ENCODE results near the gene SEMA7A.
A peak's percentile ranks its signal among the peaks of the same experiment; 100 is the strongest.

The SEMA7A gene

GRCh38 chr15:74395319-74396145, 38.2 kb downstream of the SEMA7A start:
- no peaks in the 10 kb centered on the region for H3K36me3 ChIP-seq (ENCODE audit: control insufficient read depth in 4 of 4, insufficient read depth in 4 of 4, low read length in 3 of 4)
- ChIA-PET POLR2A (no interaction called here), CTCF (interaction anchor here (1.2 to 7.7 kb wide), 8 partner anchors 8 to 43 kb away, joined by 3 to 75 read pairs (median 5); no protein-coding TSS in a partner anchor)
- WGBS (ENCODE audit: insufficient coverage): 95% methylated on average over 14 of the region's 17 CpGs
- no peak overlapping the region for H3K4me3 ChIP-seq (ENCODE audit: control insufficient read depth in 1 of 7, extremely low read depth in 1 of 7, insufficient read depth in 4 of 7, low read depth in 2 of 7, low read length in 6 of 7)
- no peak for DNase-seq
- H3K4me1 ChIP-seq (ENCODE audit: control extremely low read depth in 1 of 4, control insufficient read depth in 4 of 4, insufficient read depth in 4 of 4, low read length in 3 of 4): peaks cover 6 to 81% (median 74%) of the 10 kb centered on the region in 4 experiments
- no peak overlapping the region for H3K27ac ChIP-seq (ENCODE audit: insufficient read depth in 1 of 2, low read depth in 1 of 2, low read length in 2 of 2, poor library complexity in 1 of 2, severe bottlenecking in 2 of 2)
- no peaks in the 10 kb centered on the region for H3K9me3 ChIP-seq (ENCODE audit: control extremely low read depth in 1 of 5, control insufficient read depth in 4 of 5, insufficient read depth in 2 of 5, low read depth in 1 of 5, low read length in 4 of 5)
- no peaks in the 10 kb centered on the region for H3K27me3 ChIP-seq (replicated peaks in 2 of 5; ENCODE audit: control insufficient read depth in 4 of 5, insufficient read depth in 5 of 5, low read length in 4 of 5)

GRCh38 chr15:74394090-74394846, 39.5 kb downstream of the SEMA7A start:
- Histone ChIP-seq H3K27ac (ENCODE audit: insufficient read depth in 1 of 2, low read depth in 1 of 2, low read length in 2 of 2, poor library complexity in 1 of 2, severe bottlenecking in 2 of 2) (no peak overlapping the region), H3K9me3 (ENCODE audit: control extremely low read depth in 1 of 5, control insufficient read depth in 4 of 5, insufficient read depth in 2 of 5, low read depth in 1 of 5, low read length in 4 of 5) (no peaks in the 10 kb centered on the region), H3K27me3 (replicated peaks in 2 of 5; ENCODE audit: control insufficient read depth in 4 of 5, insufficient read depth in 5 of 5, low read length in 4 of 5) (no peaks in the 10 kb centered on the region), H3K4me1 (ENCODE audit: control extremely low read depth in 1 of 4, control insufficient read depth in 4 of 4, insufficient read depth in 4 of 4, low read length in 3 of 4) (peaks cover under 1 to 81% (median 74%) of the 10 kb centered on the region in 4 experiments), H3K4me3 (ENCODE audit: control insufficient read depth in 1 of 7, extremely low read depth in 1 of 7, insufficient read depth in 4 of 7, low read depth in 2 of 7, low read length in 6 of 7) (no peak overlapping the region), H3K36me3 (ENCODE audit: control insufficient read depth in 4 of 4, insufficient read depth in 4 of 4, low read length in 3 of 4) (no peaks in the 10 kb centered on the region)
- ChIA-PET POLR2A (interaction anchor here (0.6 kb wide), 1 partner anchor 38 kb away, joined by 5 read pairs; no protein-coding TSS in a partner anchor), CTCF (interaction anchor here (0.6 to 7.7 kb wide), 7 partner anchors 9 to 47 kb away, joined by 3 to 75 read pairs (median 4); no protein-coding TSS in a partner anchor)
- WGBS (ENCODE audit: insufficient coverage): 93% methylated on average over 11 of the region's 11 CpGs
- no peak for DNase-seq

GRCh38 chr15:74393423-74393822, 40.3 kb downstream of the SEMA7A start:
- Histone ChIP-seq H3K4me1 (ENCODE audit: control extremely low read depth in 1 of 4, control insufficient read depth in 4 of 4, insufficient read depth in 4 of 4, low read length in 3 of 4) (peaks cover 0 to 84% (median 76%) of the 10 kb centered on the region in 4 experiments), H3K27ac (ENCODE audit: insufficient read depth in 1 of 2, low read depth in 1 of 2, low read length in 2 of 2, poor library complexity in 1 of 2, severe bottlenecking in 2 of 2) (no peak overlapping the region), H3K36me3 (ENCODE audit: control insufficient read depth in 4 of 4, insufficient read depth in 4 of 4, low read length in 3 of 4) (no peaks in the 10 kb centered on the region), H3K27me3 (replicated peaks in 2 of 5; ENCODE audit: control insufficient read depth in 4 of 5, insufficient read depth in 5 of 5, low read length in 4 of 5) (no peaks in the 10 kb centered on the region), H3K4me3 (ENCODE audit: control insufficient read depth in 1 of 7, extremely low read depth in 1 of 7, insufficient read depth in 4 of 7, low read depth in 2 of 7, low read length in 6 of 7) (no peak overlapping the region), H3K9me3 (ENCODE audit: control extremely low read depth in 1 of 5, control insufficient read depth in 4 of 5, insufficient read depth in 2 of 5, low read depth in 1 of 5, low read length in 4 of 5) (no peaks in the 10 kb centered on the region)
- WGBS (ENCODE audit: insufficient coverage): 94% methylated on average over 11 of the region's 13 CpGs
- ChIA-PET CTCF (interaction anchor here (1.0 to 7.7 kb wide), 7 partner anchors 10 to 48 kb away, joined by 3 to 75 read pairs (median 4); no protein-coding TSS in a partner anchor), POLR2A (no interaction called here)
- no peak for DNase-seq

- CTCF ChIA-PET: interaction anchor here (1.0 to 7.7 kb wide), 6 partner anchors 9 to 49 kb away, joined by 3 to 75 read pairs (median 4); no protein-coding TSS in a partner anchor
- no peak overlapping the region for H3K4me3 ChIP-seq (ENCODE audit: control insufficient read depth in 1 of 7, extremely low read depth in 1 of 7, insufficient read depth in 4 of 7, low read depth in 2 of 7, low read length in 6 of 7)
- no peaks in the 10 kb centered on the region for H3K9me3 ChIP-seq (ENCODE audit: control extremely low read depth in 1 of 5, control insufficient read depth in 4 of 5, insufficient read depth in 2 of 5, low read depth in 1 of 5, low read length in 4 of 5)
- POLR2A ChIA-PET: no interaction called here
- H3K27ac ChIP-seq (ENCODE audit: insufficient read depth in 1 of 2, low read depth in 1 of 2, low read length in 2 of 2, poor library complexity in 1 of 2, severe bottlenecking in 2 of 2): peak overlapping the region in 1 of 2 experiments; percentile 23
- DNase-seq: no peak
- WGBS (ENCODE audit: insufficient coverage): 91% methylated on average over 7 of the region's 7 CpGs
- peaks cover 0 to 84% (median 77%) of the 10 kb centered on the region in 4 experiments for H3K4me1 ChIP-seq (ENCODE audit: control extremely low read depth in 1 of 4, control insufficient read depth in 4 of 4, insufficient read depth in 4 of 4, low read length in 3 of 4)
- no peaks in the 10 kb centered on the region for H3K27me3 ChIP-seq (replicated peaks in 2 of 5; ENCODE audit: control insufficient read depth in 4 of 5, insufficient read depth in 5 of 5, low read length in 4 of 5)
- H3K36me3 ChIP-seq (ENCODE audit: control insufficient read depth in 4 of 4, insufficient read depth in 4 of 4, low read length in 3 of 4): no peaks in the 10 kb centered on the region
Measured at GRCh38 chr15:74392902-74393301, 40.9 kb downstream of the SEMA7A start.

- no peaks in the 10 kb centered on the region for H3K36me3 ChIP-seq (ENCODE audit: control insufficient read depth in 4 of 4, insufficient read depth in 4 of 4, low read length in 3 of 4)
- DNase-seq: peak in 1 of 3 donors; percentile 17
- no peaks in the 10 kb centered on the region for H3K27me3 ChIP-seq (replicated peaks in 2 of 5; ENCODE audit: control insufficient read depth in 4 of 5, insufficient read depth in 5 of 5, low read length in 4 of 5)
- ChIA-PET POLR2A (interaction anchor here (1.2 kb wide), 1 partner anchor 13 kb away, joined by 3 read pairs; no protein-coding TSS in a partner anchor), CTCF (interaction anchor here (1.2 to 7.7 kb wide), 4 partner anchors 9 to 40 kb away, joined by 3 to 75 read pairs (median 4); no protein-coding TSS in a partner anchor)
- H3K9me3 ChIP-seq (ENCODE audit: control extremely low read depth in 1 of 5, control insufficient read depth in 4 of 5, insufficient read depth in 2 of 5, low read depth in 1 of 5, low read length in 4 of 5): no peaks in the 10 kb centered on the region
- peak overlapping the region in 1 of 7 experiments; percentile 6 for H3K4me3 ChIP-seq (ENCODE audit: control insufficient read depth in 1 of 7, extremely low read depth in 1 of 7, insufficient read depth in 4 of 7, low read depth in 2 of 7, low read length in 6 of 7)
- 22% methylated on average over 5 of the region's 8 CpGs for WGBS (ENCODE audit: insufficient coverage)
- H3K4me1 ChIP-seq (ENCODE audit: control extremely low read depth in 1 of 4, control insufficient read depth in 4 of 4, insufficient read depth in 4 of 4, low read length in 3 of 4): peaks cover 0 to 84% (median 79%) of the 10 kb centered on the region in 4 experiments
- peak overlapping the region in 1 of 2 experiments; percentile 50 for H3K27ac ChIP-seq (ENCODE audit: insufficient read depth in 1 of 2, low read depth in 1 of 2, low read length in 2 of 2, poor library complexity in 1 of 2, severe bottlenecking in 2 of 2)
Measured at GRCh38 chr15:74392451-74392830, 41.3 kb downstream of the SEMA7A start.

- Histone ChIP-seq H3K4me1 (ENCODE audit: control extremely low read depth in 1 of 4, control insufficient read depth in 4 of 4, insufficient read depth in 4 of 4, low read length in 3 of 4) (peaks cover 0 to 83% (median 79%) of the 10 kb centered on the region in 4 experiments), H3K27me3 (replicated peaks in 2 of 5; ENCODE audit: control insufficient read depth in 4 of 5, insufficient read depth in 5 of 5, low read length in 4 of 5) (no peaks in the 10 kb centered on the region), H3K27ac (ENCODE audit: insufficient read depth in 1 of 2, low read depth in 1 of 2, low read length in 2 of 2, poor library complexity in 1 of 2, severe bottlenecking in 2 of 2) (peak overlapping the region in 1 of 2 experiments; percentile 50), H3K4me3 (ENCODE audit: control insufficient read depth in 1 of 7, extremely low read depth in 1 of 7, insufficient read depth in 4 of 7, low read depth in 2 of 7, low read length in 6 of 7) (peak overlapping the region in 2 of 7 experiments; percentile 6 to 28), H3K9me3 (ENCODE audit: control extremely low read depth in 1 of 5, control insufficient read depth in 4 of 5, insufficient read depth in 2 of 5, low read depth in 1 of 5, low read length in 4 of 5) (no peaks in the 10 kb centered on the region), H3K36me3 (ENCODE audit: control insufficient read depth in 4 of 4, insufficient read depth in 4 of 4, low read length in 3 of 4) (no peaks in the 10 kb centered on the region)
- ChIA-PET POLR2A (interaction anchor here (1.2 kb wide), 1 partner anchor 14 kb away, joined by 3 read pairs; no protein-coding TSS in a partner anchor), CTCF (interaction anchor here (1.8 to 7.7 kb wide), 3 partner anchors 8 to 12 kb away, joined by 4 to 75 read pairs (median 10); no protein-coding TSS in a partner anchor)
- 74% methylated on average over 9 of the region's 9 CpGs for WGBS (ENCODE audit: insufficient coverage)
- DNase-seq: no peak
Measured at GRCh38 chr15:74391582-74392450, 41.9 kb downstream of the SEMA7A start.
